Amygdala (tissue), 56 donors: ENCODE results near the gene ZNF197.
"Not testable (repeated sequence)": the region's sequence is repeated elsewhere in the genome, so short reads cannot be mapped to it uniquely, and the experiment has no call there.

ENCODE experiments used
- DNase-seq, 56 donors: peaks; one replicate each; lab custom pipeline; 2025; lab: John Stamatoyannopoulos, UW

Gene ZNF197

GRCh38 chr3:44624749-44625480, at the start of gene ZNF197:
Gene ZNF197, plus strand, starts transcription at chr3:44625036. Its CDS starts 4,119 bp downstream, at chr3:44629155.
- DNase-seq = peak; percentile 33 to 92 (median 78)

- no peak for DNase-seq
Measured at GRCh38 chr3:44576613-44577012, 48.2 kb upstream of the ZNF197 start.

- DNase-seq = not testable (repeated sequence)
Measured at GRCh38 chr3:44577354-44577952, 47.4 kb upstream of the ZNF197 start.

DNA sequence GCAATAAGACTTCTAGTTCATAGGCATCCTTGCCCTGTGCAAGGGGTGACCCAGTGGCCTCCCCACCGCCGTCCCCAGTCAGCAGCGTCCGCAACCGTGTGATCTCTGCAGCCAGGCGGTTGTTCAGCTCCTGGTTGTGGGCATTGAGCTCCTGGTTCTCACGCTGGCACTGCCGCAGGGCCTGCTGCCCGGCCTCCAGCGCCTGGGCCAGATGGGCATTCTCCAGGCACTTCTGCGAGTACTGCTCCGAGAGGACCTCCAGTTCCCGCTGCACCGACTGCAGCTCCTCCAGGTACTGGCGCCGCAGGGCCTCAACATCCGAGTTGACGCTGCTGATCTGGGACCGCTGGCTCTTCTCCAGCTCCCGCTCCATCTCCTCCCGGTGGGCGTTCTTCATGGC, 46.5 kb upstream of the ZNF197 start:
- DNase-seq = not testable (repeated sequence)

- not testable (repeated sequence) for DNase-seq
Measured at GRCh38 chr3:44578924-44579515, 45.8 kb upstream of the ZNF197 start.

DNA sequence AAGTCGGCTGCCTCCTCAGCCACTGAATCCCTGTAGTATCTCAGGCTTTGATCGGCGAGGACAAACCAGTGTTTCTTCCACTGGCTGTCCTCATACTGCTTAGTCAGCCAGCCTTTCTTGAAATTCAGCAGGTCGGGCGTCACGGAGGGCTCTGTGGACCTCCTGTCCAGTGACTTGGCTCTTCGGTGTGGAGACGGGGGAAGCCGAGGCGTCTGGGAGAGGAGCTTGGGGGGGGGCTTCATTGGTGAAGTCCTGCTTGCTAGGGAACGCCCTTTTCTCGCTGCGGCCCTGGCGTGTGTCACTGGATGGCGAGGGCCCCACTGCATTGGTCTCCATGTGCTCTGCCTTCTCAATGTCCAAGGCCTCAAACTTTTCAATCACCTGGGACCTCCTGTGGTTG, 45.1 kb upstream of the ZNF197 start:
- not testable (repeated sequence) for DNase-seq

DNA sequence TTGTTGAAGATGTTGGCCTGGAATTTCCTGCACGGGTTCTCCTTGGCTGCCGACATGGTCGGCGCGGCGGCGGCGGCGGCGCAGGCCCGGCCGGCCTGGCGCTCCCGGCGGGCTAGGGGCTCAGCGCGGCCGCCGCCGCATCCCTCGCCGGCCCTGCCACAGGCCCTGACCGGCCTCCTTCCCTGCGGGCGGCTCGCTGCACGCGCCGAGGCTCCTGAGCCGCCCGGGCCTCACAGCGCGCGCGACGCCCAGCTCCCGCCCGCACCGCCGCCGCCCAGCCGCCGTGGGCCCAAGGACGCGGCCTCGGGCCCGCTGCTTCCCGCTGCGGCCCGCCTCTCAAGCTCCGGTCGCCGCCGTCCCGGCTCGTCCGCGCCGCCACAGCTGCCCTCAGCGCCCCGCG, 43.9 kb upstream of the ZNF197 start:
- DNase-seq = not testable (repeated sequence)

DNA sequence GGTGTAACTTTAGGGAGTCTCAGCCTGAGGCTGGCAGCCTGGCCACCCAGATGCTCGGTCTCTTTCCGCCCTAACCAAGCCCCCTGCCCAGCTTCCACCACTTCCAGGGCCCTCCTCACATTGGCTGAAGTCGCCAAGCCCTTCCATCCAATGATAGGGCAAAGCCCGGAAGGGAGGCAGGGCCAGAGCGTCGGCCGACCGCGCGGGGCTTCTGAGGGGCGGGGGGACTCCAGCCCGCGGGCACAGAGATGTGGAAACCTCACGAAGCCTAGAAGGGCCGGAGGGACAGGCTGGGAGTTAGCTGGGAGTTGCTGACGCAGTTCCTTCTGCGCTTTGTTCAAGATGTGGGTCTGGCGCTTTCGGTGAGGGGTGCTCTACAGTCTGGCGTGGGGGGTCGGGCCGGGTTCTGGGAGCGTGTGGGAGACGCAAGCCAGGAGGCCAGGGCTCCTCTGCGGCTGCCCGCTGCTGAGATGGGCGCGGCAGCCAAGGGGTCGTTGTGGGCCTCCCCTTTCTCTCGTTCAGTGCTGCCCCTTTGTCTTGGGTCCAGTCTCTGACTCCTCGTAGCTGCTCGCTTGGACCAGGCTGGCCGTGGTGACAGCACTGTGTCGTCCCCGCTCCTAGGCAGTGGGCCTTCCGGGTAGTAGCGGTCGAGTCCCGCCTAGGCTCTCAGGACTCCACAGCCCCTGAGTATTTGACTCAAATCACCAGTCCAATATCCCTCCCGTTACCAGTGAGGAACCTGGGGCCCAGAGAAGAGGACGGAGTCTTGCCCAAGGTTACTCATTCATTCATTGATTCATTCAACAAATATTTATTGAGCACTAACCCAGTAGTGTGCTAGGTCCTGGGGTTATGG, 40.0 kb upstream of the ZNF197 start, which contains the start of gene ZNF660:
TSS of gene ZNF660 (plus strand) at position 319 of the 856 bp plus-strand sequence. CDS start 9,230 bp downstream, outside the sequence.
- DNase-seq = peak in 52 of 56 donors; percentile 5 to 77 (median 53)

GRCh38 chr3:44596621-44597020, 28.2 kb upstream of the ZNF197 start:
- DNase-seq = no peak

GRCh38 chr3:44601749-44602148, 23.1 kb upstream of the ZNF197 start:
- DNase-seq = no peak

DNA sequence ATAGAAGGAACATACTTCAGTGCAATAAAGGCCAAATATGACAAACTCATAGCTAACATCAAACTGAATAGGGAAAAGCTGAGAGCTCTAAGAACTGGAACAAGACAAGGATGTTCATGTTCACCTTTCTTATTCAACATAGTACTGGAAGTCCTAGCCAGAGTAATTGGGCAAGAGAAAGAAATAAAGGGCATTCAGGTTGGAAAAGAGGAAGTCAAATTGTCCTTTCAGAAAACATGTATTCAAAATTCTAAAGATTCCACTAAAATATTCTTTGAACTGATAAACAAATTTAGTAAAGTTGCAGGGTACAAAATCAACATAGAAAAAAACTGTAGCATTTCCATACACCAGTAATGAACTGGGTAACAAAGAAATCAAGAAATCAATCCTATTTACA, 12.2 kb upstream of the ZNF197 start:
- DNase-seq = no peak

GRCh38 chr3:44628716-44629115, 3.9 kb downstream of the ZNF197 start:
- DNase-seq = no peak

- no peak for DNase-seq
Measured at GRCh38 chr3:44632193-44632592, 7.4 kb downstream of the ZNF197 start.

- no peak for DNase-seq
Measured at GRCh38 chr3:44642337-44642736, 17.5 kb downstream of the ZNF197 start.

DNA sequence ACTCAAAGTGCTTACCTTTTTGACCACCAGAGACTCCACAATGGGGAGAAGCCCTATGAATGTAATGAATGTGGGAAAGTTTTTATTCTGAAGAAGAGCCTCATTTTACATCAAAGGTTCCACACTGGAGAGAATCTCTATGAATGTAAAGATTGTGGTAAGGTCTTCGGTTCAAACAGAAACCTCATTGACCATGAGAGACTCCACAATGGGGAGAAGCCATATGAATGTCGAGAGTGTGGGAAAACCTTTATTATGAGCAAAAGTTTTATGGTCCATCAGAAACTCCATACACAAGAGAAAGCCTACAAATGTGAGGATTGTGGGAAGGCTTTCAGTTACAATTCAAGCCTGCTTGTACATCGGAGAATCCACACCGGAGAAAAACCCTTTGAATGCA, 18.2 kb downstream of the ZNF197 start:
- DNase-seq = no peak

- DNase-seq = no peak
Measured at GRCh38 chr3:44647771-44648170, 22.9 kb downstream of the ZNF197 start.

DNA sequence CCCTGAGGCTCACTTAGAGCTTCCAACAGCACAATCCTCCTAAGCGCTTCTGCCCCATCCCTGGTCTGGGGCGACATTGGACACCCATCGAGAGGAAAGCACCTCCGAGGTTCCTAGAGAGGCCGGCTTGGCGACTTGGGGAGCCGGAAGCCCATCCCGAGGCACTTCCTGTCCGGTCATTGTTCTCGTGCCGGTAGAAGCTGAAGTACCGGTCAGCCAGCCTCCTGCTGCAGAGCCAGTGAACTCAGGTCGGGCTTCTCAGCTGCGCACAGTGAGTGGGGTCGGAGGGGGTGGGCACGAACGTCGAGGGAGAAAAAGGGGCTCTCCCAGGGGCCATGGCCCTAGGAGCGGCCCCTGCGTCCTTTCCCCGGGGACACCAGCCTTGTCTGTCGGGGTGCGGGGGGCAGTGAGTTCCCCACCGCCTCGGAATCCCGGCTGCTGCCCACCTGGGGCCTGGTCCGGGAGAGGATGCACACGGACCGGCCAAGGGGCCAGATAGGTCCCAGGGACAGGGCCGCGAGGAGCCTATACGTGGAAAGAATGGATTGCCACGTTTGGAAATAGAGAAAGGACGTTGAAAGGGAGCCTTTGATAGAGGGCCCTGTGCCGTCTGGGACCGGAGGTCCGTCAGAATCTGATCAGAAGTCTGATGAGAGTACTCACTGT, 23.9 kb downstream of the ZNF197 start, which contains the start of gene ZNF35:
TSS of gene ZNF35 (plus strand) at position 169 of the 666 bp plus-strand sequence. CDS start 2,336 bp downstream, outside the sequence.
- peak in 54 of 56 donors; percentile 13 to 87 (median 70) for DNase-seq

DNA sequence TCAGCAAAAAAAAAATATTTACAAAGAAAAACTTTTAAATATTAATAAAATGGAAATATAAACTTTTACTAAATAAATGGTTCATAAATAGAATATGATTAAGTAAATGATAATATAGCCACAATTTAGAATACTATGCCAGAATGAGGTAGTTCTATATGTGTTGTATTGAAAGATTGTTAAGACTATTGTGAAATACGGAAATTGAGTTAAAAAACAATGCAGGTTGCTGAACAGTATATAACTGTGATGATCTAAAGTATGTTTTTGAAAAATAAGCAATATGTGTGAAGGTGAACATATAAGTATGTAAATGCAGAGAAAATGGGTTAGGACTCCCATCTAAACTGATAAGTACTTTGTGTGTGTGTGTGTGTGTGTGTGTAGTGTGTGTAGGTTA, 24.9 kb downstream of the ZNF197 start:
- no peak for DNase-seq

DNA sequence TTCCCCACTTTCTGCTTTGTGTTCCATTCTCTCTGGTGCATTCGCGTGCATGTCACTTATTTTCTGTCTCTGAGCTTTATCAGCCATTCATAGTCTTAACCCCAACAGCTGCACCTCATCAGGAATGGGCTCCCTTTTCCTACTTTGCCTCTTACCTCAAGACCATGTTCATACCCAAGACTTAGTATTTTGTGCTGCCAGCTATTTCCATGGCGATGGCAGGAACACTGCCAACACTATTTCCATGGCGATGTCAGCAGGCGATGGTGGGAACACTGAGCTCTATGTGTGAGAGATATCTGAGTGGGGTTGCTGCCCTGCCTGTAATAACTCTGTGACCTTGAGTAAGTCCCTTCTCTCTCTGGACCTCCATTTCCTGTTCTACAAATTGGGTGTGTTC, 29.2 kb downstream of the ZNF197 start:
- DNase-seq = peak in 1 of 56 donors; percentile 1

GRCh38 chr3:44659015-44659414, 34.2 kb downstream of the ZNF197 start:
- no peak for DNase-seq
